GM12878 (cell line): ENCODE results near the gene GYG2. TPM values are rescaled to one million over a fixed set of nuclear protein-coding genes. Genes with fewer than 3 reads are reported as not detected.

Source experiments
- ATAC-seq: fragments of 200-7000 bp; cut with Tn5 transposase; 3 replicates; pipeline ENCODE4 v1.9.1; 2020; ENCODE audit warnings: mild to moderate bottlenecking, moderate library complexity
- BruUV-seq: library from RNA; stranded (reverse); fragments of 400-500 nt; replicated peaks from 2 replicates; lab custom pipeline; 2021; lab: Mats Ljungman, UMichigan
- CTCF ChIA-PET: fragments of 300-600 bp; sonication (Branson Sonifier 250); formaldehyde crosslinking; extraction: SDS; loops from one replicate; lab custom pipeline; 2021; ENCODE audit warnings: inconsistent platforms; lab: Yijun Ruan, JAX
- POLR2A ChIA-PET: fragments of 350-600 bp; formaldehyde crosslinking; extraction: SDS; loops from one replicate; lab custom pipeline; 2021; ENCODE audit warnings: inconsistent platforms; lab: Charles Lee
- RAD21 ChIA-PET: fragments of 300-600 bp; sonication (Branson Sonifier 250); formaldehyde crosslinking; loops from one replicate; lab custom pipeline; 2023; ENCODE audit warnings: antibody characterized with exemption; ENCODE audit not compliant: unreplicated experiment; lab: Charles Lee
- SMC1A ChIA-PET: fragments of 300-600 bp; sonication (Branson Sonifier 250); formaldehyde crosslinking; loops from one replicate; lab custom pipeline; 2023; ENCODE audit not compliant: unreplicated experiment, uncharacterized antibody; lab: Charles Lee
- DNase-seq: peaks from one replicate; pipeline ENCODE4 v3.0.0-alpha.2; 2011; ENCODE audit warnings: low read depth, low spot score
- FAIRE-seq: peaks from 3 replicates; lab custom pipeline; 2011; peaks lifted over from hg19 to GRCh38; lab: Jason Lieb, UNC
- H2AFZ ChIP-seq: 2 replicates; pipeline ENCODE4 v1.6.0; 2011; ENCODE audit warnings: low read depth, low read length, control low read depth; ENCODE audit not compliant: control insufficient read depth
- H3K27ac ChIP-seq: 2 replicates; pipeline ENCODE4 v1.5.1; 2011; ENCODE audit warnings: control low read depth; ENCODE audit not compliant: control insufficient read depth, insufficient read depth
- H3K27me3 ChIP-seq, 2 experiments: replicated peaks in 1 of 2; 2 replicates each; pipeline versions ENCODE4 v1.6.0 to v1.6.1; 2011; ENCODE audit warnings: low read length in 1 of 2; ENCODE audit not compliant: control insufficient read depth in 2 of 2, insufficient read depth in 2 of 2
- H3K36me3 ChIP-seq, 2 experiments: 2 replicates each; pipeline ENCODE4 v1.5.1; 2011; ENCODE audit warnings: low read length in 1 of 2; ENCODE audit not compliant: control insufficient read depth in 2 of 2, insufficient read depth in 2 of 2
- H3K4me1 ChIP-seq: 2 replicates; pipeline ENCODE4 v1.6.1; 2011; ENCODE audit warnings: mild to moderate bottlenecking, low read length, moderate library complexity, mixed read lengths; ENCODE audit not compliant: control insufficient read depth, insufficient read depth
- H3K4me2 ChIP-seq: 2 replicates; pipeline ENCODE4 v1.6.0; 2011; ENCODE audit warnings: control low read depth; ENCODE audit not compliant: control insufficient read depth, insufficient read depth
- H3K4me3 ChIP-seq: fragments of 200-600 bp; sonication (generic); 2 replicates; pipeline ENCODE4 v1.5.1; 2016
- H3K79me2 ChIP-seq: 2 replicates; pipeline ENCODE4 v1.6.0; 2011; ENCODE audit warnings: low read length; ENCODE audit not compliant: control insufficient read depth, insufficient read depth
- H3K9ac ChIP-seq: 2 replicates; pipeline ENCODE4 v1.8.0; 2011; ENCODE audit warnings: low read length, control low read depth, mixed read lengths; ENCODE audit not compliant: control insufficient read depth, insufficient read depth
- H3K9me3 ChIP-seq: replicated peaks from 3 replicates; pipeline ENCODE4 v1.5.1; 2011; ENCODE audit warnings: mild to moderate bottlenecking, low read length; ENCODE audit not compliant: control insufficient read depth, insufficient read depth
- H4K20me1 ChIP-seq: 2 replicates; pipeline ENCODE4 v1.6.0; 2011; ENCODE audit not compliant: control insufficient read depth, insufficient read depth
- CBX3 ChIP-seq: fragments of 200-600 bp; sonication (generic); IDR thresholded peaks from 2 replicates; pipeline ENCODE4 v1.6.1; 2016; ENCODE audit warnings: low read depth, borderline replicate concordance
- FOXK2 ChIP-seq: fragments of 450-650 bp; IDR thresholded peaks from 2 replicates; pipeline ENCODE4 v1.6.1; 2017; ENCODE audit warnings: mild to moderate bottlenecking, moderate library complexity
- HCFC1 ChIP-seq: fragments of 150-350 bp; IDR thresholded peaks from 2 replicates; pipeline ENCODE4 v1.6.1; 2014; ENCODE audit warnings: low read length
- NBN ChIP-seq: fragments of 450-650 bp; IDR thresholded peaks from 2 replicates; pipeline ENCODE4 v1.6.1; 2016
- POLR2AphosphoS2 ChIP-seq: IDR thresholded peaks from 2 replicates; pipeline ENCODE4 v1.6.1; 2011; ENCODE audit warnings: low read depth, mild to moderate bottlenecking, low read length, improper control_type of control experiment, moderate library complexity
- POLR2AphosphoS5 ChIP-seq: IDR thresholded peaks from 2 replicates; pipeline ENCODE4 v1.6.1; 2011; ENCODE audit warnings: mild to moderate bottlenecking, low read length, inconsistent platforms
- RB1 ChIP-seq: fragments of 450-650 bp; formaldehyde crosslinking; IDR thresholded peaks from 2 replicates; pipeline ENCODE4 v1.6.1; 2017; ENCODE audit warnings: mild to moderate bottlenecking, borderline replicate concordance
- RFX5 ChIP-seq: IDR thresholded peaks from 2 replicates; pipeline ENCODE4 v1.6.1; 2011; ENCODE audit warnings: low read depth, low read length, improper control_type of control experiment
- TCF12 ChIP-seq: IDR thresholded peaks from 2 replicates; pipeline ENCODE4 v1.6.1; 2011; ENCODE audit warnings: low read depth, mild to moderate bottlenecking, low read length
- WRNIP1 ChIP-seq: IDR thresholded peaks from 2 replicates; pipeline ENCODE4 v1.6.1; 2011; ENCODE audit warnings: low read depth, low read length, improper control_type of control experiment, borderline replicate concordance
- ZNF274 ChIP-seq: IDR thresholded peaks from one replicate; pipeline ENCODE4 v1.8.0; 2011; ENCODE audit not compliant: insufficient read length, insufficient read depth
- WGBS: methylation state at CpG from one replicate; pipeline ENCODE4 v1.1.6; 2016; ENCODE audit warnings: low lambda C conversion rate; ENCODE audit not compliant: insufficient replicate concordance, insufficient coverage; ENCODE audit errors: missing lambda C conversion rate; 5-methylcytosine and 5-hydroxymethylcytosine counted together
- in situ Hi-C: fragments of 300-500 bp; cut with MboI; formaldehyde crosslinking; loops from 9 replicates; pipeline ENCODE4 v1.14.3; 2018; ENCODE audit warnings: mixed read lengths
- intact Hi-C: fragments of 100-400 bp; cut with micrococcal nuclease; formaldehyde crosslinking; loops from one replicate; pipeline ENCODE4 v1.14.2; 2022; ENCODE audit not compliant: unreplicated experiment
- polyA plus RNA-seq, 11 experiments: library from polyadenylated mRNA; depleted of rRNA in 4 of 11; unstranded in 6 of 11; stranded (reverse) in 5 of 11; fragments of >200 nt; fragmentation: Nextera tagmentation in 4 of 11; fragmentation: Illumina TruSeq in 1 of 11; extraction: Ambion mirVana in 4 of 11; extraction: Trizol in 1 of 11; gene quantifications; 1 replicate in 1 of 11; 2 replicates in 10 of 11; pipeline versions ENCODE4 v1.2.1 to v1.2.3, GENCODE V29; 2011 to 2016; ENCODE audit warnings: inconsistent platforms in 2 of 11, missing spikeins in 2 of 11, low read depth in 1 of 11
- total RNA-seq, 4 experiments: library from RNA; depleted of rRNA in 3 of 4; stranded (reverse); fragments of >200 nt in 3 of 4; fragmentation: Illumina TruSeq in 1 of 4; extraction: Trizol in 1 of 4; gene quantifications; 2 replicates each; pipeline versions ENCODE4 v1.2.1 to v1.2.3, GENCODE V29; 2013 to 2021
- TF ChIP-seq, protein P1 (sequence below): fragments of 450-650 bp; IDR thresholded peaks from 2 replicates; pipeline ENCODE4 v1.6.1; 2016; ENCODE audit warnings: mild to moderate bottlenecking
- TF ChIP-seq, protein P2 (sequence below): IDR thresholded peaks from 2 replicates; pipeline ENCODE4 v1.6.1; 2012; ENCODE audit warnings: low read depth, low read length, improper control_type of control experiment
- TF ChIP-seq, protein P3 (sequence below): fragments of 150-350 bp; IDR thresholded peaks from 2 replicates; pipeline ENCODE4 v1.6.1; 2016; ENCODE audit warnings: low read depth, low read length
- TF ChIP-seq, protein P4 (sequence below): IDR thresholded peaks from 2 replicates; pipeline ENCODE4 v1.6.1; 2011; ENCODE audit warnings: borderline replicate concordance, low read depth, mild to moderate bottlenecking, moderate library complexity, mixed read lengths, low read length; ENCODE audit not compliant: insufficient read depth; ENCODE audit errors: extremely low read length
- TF ChIP-seq, protein P5 (sequence below): IDR thresholded peaks from 2 replicates; pipeline ENCODE4 v1.6.1; 2012; ENCODE audit warnings: low read length, inconsistent platforms

The GYG2 gene
- total and polyA plus RNA-seq, 10 of the 15 experiments (the other 5 are each of a cell fraction or from before 2014, with no cell fraction given): 0.05 TPM; not detected in 9

DNA sequence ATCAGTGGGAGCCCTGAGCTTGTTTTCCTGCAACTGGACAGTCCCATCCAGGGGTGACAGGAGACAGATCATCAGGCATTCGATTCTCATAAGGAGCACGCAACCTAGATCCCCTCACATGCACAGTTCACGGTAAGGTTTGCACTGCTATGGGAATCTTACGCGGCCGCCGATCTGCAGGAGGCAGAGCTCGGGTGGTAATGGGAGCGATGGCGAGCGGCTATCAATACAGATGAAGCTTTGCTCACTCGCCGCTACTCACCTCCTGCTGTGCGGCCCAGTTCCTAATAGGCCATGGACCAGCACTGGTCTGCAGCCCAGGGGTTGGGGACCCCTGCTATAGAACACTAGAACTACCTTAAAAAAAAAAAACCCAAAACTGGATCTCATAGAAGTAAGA lies 55.0 kb downstream of the GYG2 start (continued):
- TF ChIP-seq HCFC1 (no peak), POLR2AphosphoS2 (no peak), RB1 (no peak)
- TF ChIP-seq, protein P1, sequence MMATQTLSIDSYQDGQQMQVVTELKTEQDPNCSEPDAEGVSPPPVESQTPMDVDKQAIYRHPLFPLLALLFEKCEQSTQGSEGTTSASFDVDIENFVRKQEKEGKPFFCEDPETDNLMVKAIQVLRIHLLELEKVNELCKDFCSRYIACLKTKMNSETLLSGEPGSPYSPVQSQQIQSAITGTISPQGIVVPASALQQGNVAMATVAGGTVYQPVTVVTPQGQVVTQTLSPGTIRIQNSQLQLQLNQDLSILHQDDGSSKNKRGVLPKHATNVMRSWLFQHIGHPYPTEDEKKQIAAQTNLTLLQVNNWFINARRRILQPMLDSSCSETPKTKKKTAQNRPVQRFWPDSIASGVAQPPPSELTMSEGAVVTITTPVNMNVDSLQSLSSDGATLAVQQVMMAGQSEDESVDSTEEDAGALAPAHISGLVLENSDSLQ: no peak

- TF ChIP-seq, protein P2, sequence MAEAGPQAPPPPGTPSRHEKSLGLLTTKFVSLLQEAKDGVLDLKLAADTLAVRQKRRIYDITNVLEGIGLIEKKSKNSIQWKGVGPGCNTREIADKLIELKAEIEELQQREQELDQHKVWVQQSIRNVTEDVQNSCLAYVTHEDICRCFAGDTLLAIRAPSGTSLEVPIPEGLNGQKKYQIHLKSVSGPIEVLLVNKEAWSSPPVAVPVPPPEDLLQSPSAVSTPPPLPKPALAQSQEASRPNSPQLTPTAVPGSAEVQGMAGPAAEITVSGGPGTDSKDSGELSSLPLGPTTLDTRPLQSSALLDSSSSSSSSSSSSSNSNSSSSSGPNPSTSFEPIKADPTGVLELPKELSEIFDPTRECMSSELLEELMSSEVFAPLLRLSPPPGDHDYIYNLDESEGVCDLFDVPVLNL: no peak
- no peak for TF ChIP-seq TCF12
- no peak for TF ChIP-seq CBX3
- no peak for TF ChIP-seq RFX5
- no peak for TF ChIP-seq FOXK2
- TF ChIP-seq, protein P3, sequence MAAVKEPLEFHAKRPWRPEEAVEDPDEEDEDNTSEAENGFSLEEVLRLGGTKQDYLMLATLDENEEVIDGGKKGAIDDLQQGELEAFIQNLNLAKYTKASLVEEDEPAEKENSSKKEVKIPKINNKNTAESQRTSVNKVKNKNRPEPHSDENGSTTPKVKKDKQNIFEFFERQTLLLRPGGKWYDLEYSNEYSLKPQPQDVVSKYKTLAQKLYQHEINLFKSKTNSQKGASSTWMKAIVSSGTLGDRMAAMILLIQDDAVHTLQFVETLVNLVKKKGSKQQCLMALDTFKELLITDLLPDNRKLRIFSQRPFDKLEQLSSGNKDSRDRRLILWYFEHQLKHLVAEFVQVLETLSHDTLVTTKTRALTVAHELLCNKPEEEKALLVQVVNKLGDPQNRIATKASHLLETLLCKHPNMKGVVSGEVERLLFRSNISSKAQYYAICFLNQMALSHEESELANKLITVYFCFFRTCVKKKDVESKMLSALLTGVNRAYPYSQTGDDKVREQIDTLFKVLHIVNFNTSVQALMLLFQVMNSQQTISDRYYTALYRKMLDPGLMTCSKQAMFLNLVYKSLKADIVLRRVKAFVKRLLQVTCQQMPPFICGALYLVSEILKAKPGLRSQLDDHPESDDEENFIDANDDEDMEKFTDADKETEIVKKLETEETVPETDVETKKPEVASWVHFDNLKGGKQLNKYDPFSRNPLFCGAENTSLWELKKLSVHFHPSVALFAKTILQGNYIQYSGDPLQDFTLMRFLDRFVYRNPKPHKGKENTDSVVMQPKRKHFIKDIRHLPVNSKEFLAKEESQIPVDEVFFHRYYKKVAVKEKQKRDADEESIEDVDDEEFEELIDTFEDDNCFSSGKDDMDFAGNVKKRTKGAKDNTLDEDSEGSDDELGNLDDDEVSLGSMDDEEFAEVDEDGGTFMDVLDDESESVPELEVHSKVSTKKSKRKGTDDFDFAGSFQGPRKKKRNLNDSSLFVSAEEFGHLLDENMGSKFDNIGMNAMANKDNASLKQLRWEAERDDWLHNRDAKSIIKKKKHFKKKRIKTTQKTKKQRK: no peak
- no peak for TF ChIP-seq ZNF274
- TF ChIP-seq HCFC1: no peak
- TF ChIP-seq, protein P4, sequence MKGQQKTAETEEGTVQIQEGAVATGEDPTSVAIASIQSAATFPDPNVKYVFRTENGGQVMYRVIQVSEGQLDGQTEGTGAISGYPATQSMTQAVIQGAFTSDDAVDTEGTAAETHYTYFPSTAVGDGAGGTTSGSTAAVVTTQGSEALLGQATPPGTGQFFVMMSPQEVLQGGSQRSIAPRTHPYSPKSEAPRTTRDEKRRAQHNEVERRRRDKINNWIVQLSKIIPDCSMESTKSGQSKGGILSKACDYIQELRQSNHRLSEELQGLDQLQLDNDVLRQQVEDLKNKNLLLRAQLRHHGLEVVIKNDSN: no peak
- TF ChIP-seq POLR2AphosphoS5: no peak
- no peak for TF ChIP-seq WRNIP1
- no peak for TF ChIP-seq NBN
- TF ChIP-seq, protein P5, sequence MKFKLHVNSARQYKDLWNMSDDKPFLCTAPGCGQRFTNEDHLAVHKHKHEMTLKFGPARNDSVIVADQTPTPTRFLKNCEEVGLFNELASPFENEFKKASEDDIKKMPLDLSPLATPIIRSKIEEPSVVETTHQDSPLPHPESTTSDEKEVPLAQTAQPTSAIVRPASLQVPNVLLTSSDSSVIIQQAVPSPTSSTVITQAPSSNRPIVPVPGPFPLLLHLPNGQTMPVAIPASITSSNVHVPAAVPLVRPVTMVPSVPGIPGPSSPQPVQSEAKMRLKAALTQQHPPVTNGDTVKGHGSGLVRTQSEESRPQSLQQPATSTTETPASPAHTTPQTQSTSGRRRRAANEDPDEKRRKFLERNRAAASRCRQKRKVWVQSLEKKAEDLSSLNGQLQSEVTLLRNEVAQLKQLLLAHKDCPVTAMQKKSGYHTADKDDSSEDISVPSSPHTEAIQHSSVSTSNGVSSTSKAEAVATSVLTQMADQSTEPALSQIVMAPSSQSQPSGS: no peak
- SMC1A ChIA-PET: no interaction called here
- intact Hi-C loops (no loop called here), in situ Hi-C loops (no loop called here)
- no peaks in the 10 kb centered on the region for H4K20me1 ChIP-seq
- no peak overlapping the region for H3K27ac ChIP-seq
- H3K9me3 ChIP-seq: no peaks in the 10 kb centered on the region
- CTCF ChIA-PET: no interaction called here
- 55% methylated on average over 7 of the region's 7 CpGs for WGBS
- POLR2A ChIA-PET: no interaction called here
- RAD21 ChIA-PET: no interaction called here
- FAIRE-seq (no peak), DNase-seq (no peak), ATAC-seq (no peak)
- H3K4me2 ChIP-seq: no peak overlapping the region
- H3K79me2 ChIP-seq: no peaks in the 10 kb centered on the region
- no peak overlapping the region for H3K9ac ChIP-seq
- BruUV-seq: no TSS peak
- H3K4me1 ChIP-seq: no peaks in the 10 kb centered on the region
- H2AFZ ChIP-seq: no peak overlapping the region
- no peaks in the 10 kb centered on the region for H3K27me3 ChIP-seq
- no peak overlapping the region for H3K4me3 ChIP-seq
- no peaks in the 10 kb centered on the region for H3K36me3 ChIP-seq
These were observed 59.6 kb downstream of the GYG2 start for GRCh38 chrX:2888309-2888708.
